B cell (primary cell): ENCODE results near the gene ZNF440. TPM values are rescaled to one million over a fixed set of nuclear protein-coding genes. Genes with fewer than 3 reads are reported as not detected.
"Not testable (repeated sequence)": the region's sequence is repeated elsewhere in the genome, so short reads cannot be mapped to it uniquely, and the experiment has no call there.

Source experiments
- ATAC-seq: fragments of 200-7000 bp; cut with Tn5 transposase; one replicate; pipeline ENCODE4 v1.10.0; 2021; ENCODE audit warnings: low read depth, mild to moderate bottlenecking, moderate number of reproducible peaks, moderate library complexity
- CTCF ChIA-PET: fragments of 350-600 bp; sonication (Branson Sonifier 250); formaldehyde crosslinking; loops from one replicate; lab custom pipeline; 2021; ENCODE audit warnings: antibody characterized with exemption, inconsistent platforms; lab: Charles Lee
- POLR2A ChIA-PET: fragments of 350-600 bp; sonication (Branson Sonifier 250); formaldehyde crosslinking; loops from one replicate; lab custom pipeline; 2021; ENCODE audit warnings: antibody characterized with exemption; lab: Charles Lee
- DNase-seq: peaks from one replicate; pipeline ENCODE4 v3.0.0; 2013
- H2AFZ ChIP-seq: 2 replicates; pipeline ENCODE4 v1.6.1; 2012; ENCODE audit warnings: mild to moderate bottlenecking, low read depth, low read length; ENCODE audit not compliant: insufficient read depth, poor library complexity, severe bottlenecking
- H3K27ac ChIP-seq, 2 donors: 1 replicate in 1 of 2; 2 replicates in 1 of 2; pipeline ENCODE4 v1.5.1; 2012 to 2013; ENCODE audit warnings: low read length in 2 of 2, mild to moderate bottlenecking in 2 of 2, moderate library complexity in 1 of 2
- H3K27me3 ChIP-seq, 4 experiments: fragments of 200-600 bp in 1 of 4; sonication (generic) in 1 of 4; replicated peaks in 1 of 4; 1 replicate in 2 of 4; 2 replicates in 2 of 4; pipeline versions ENCODE4 v1.6.1 to v1.7.0; 2013 to 2016; ENCODE audit warnings: low read length in 3 of 4, mild to moderate bottlenecking in 2 of 4, mixed read lengths in 1 of 4, moderate library complexity in 1 of 4; ENCODE audit not compliant: insufficient read depth in 4 of 4, control insufficient read depth in 3 of 4; ENCODE audit errors: control extremely low read depth in 1 of 4
- H3K36me3 ChIP-seq, 2 experiments: replicated peaks in 1 of 2; 1 replicate in 1 of 2; 2 replicates in 1 of 2; pipeline versions ENCODE4 v1.6.1 to v1.7.1; 2013; ENCODE audit warnings: low read length in 1 of 2; ENCODE audit not compliant: insufficient read depth in 2 of 2, control insufficient read depth in 1 of 2; ENCODE audit errors: control extremely low read depth in 1 of 2, extremely low read depth in 1 of 2
- H3K4me1 ChIP-seq, 2 donors: fragments of 200-600 bp in 1 of 2; sonication (generic) in 1 of 2; 1 replicate in 1 of 2; 2 replicates in 1 of 2; pipeline versions ENCODE4 v1.5.1 to v1.6.1; 2013 to 2017; ENCODE audit warnings: low read length in 2 of 2; ENCODE audit not compliant: control insufficient read depth in 2 of 2, insufficient read depth in 2 of 2
- H3K4me2 ChIP-seq: replicated peaks from 2 replicates; pipeline ENCODE3; 2012; ENCODE audit warnings: mild to moderate bottlenecking, low read depth, low read length; ENCODE audit not compliant: poor library complexity, severe bottlenecking
- H3K4me3 ChIP-seq, 5 experiments: fragments of 200-600 bp in 1 of 5; sonication (generic) in 1 of 5; 1 replicate in 3 of 5; 2 replicates in 2 of 5; pipeline versions ENCODE4 v1.5.1 to v1.7.0; 2011 to 2016; ENCODE audit warnings: low read length in 4 of 5, mild to moderate bottlenecking in 4 of 5, low read depth in 2 of 5, control low read depth in 1 of 5, moderate library complexity in 1 of 5; ENCODE audit not compliant: insufficient read depth in 1 of 5; ENCODE audit errors: control extremely low read depth in 1 of 5, extremely low read depth in 1 of 5
- H3K79me2 ChIP-seq: fragments of 200-600 bp; sonication (generic); one replicate; pipeline ENCODE4 v1.6.0; 2016; ENCODE audit warnings: low read length; ENCODE audit not compliant: control insufficient read depth, insufficient read depth
- H3K9ac ChIP-seq: fragments of 200-600 bp; sonication (generic); 2 replicates; pipeline ENCODE4 v1.6.1; 2017; ENCODE audit warnings: mild to moderate bottlenecking, low read length, moderate library complexity
- H3K9me3 ChIP-seq, 3 donors: one replicate each; pipeline versions ENCODE4 v1.6.1 to v1.7.1; 2013; ENCODE audit warnings: low read length in 2 of 3; ENCODE audit not compliant: control insufficient read depth in 2 of 3, insufficient read depth in 1 of 3; ENCODE audit errors: control extremely low read depth in 1 of 3
- H4K20me1 ChIP-seq: 2 replicates; pipeline ENCODE4 v1.6.0; 2012; ENCODE audit warnings: mild to moderate bottlenecking, low read length; ENCODE audit not compliant: insufficient read depth, control insufficient read depth, poor library complexity, severe bottlenecking
- H3K27ac Mint-ChIP-seq: one replicate; pipeline ENCODE4 v1.8.0; 2021; ENCODE audit warnings: mixed read lengths
- H3K27me3 Mint-ChIP-seq: one replicate; pipeline ENCODE4 v1.8.0; 2021; ENCODE audit warnings: mixed read lengths
- H3K4me1 Mint-ChIP-seq: one replicate; pipeline ENCODE4 v1.8.0; 2021; ENCODE audit warnings: mixed read lengths
- H3K4me3 Mint-ChIP-seq: one replicate; pipeline ENCODE4 v1.8.0; 2021; ENCODE audit warnings: mixed read lengths
- H3K9me3 Mint-ChIP-seq: one replicate; pipeline ENCODE4 v1.8.0; 2022; ENCODE audit warnings: mixed read lengths; ENCODE audit not compliant: insufficient read depth
- CTCF ChIP-seq: fragments of 200-600 bp; IDR thresholded peaks from one replicate; pipeline ENCODE4 v1.8.0; 2022; ENCODE audit warnings: antibody characterized with exemption, mild to moderate bottlenecking
- EZH2 ChIP-seq: IDR thresholded peaks from 2 replicates; pipeline ENCODE4 v1.6.1; 2012; ENCODE audit warnings: borderline replicate concordance, low read depth, mild to moderate bottlenecking, moderate library complexity, low read length; ENCODE audit not compliant: insufficient read depth, poor library complexity, severe bottlenecking
- WGBS: methylation state at CpG from one replicate; pipeline ENCODE4 v1.1.5; 2013; ENCODE audit warnings: missing lambda C conversion rate; ENCODE audit not compliant: insufficient coverage; 5-methylcytosine and 5-hydroxymethylcytosine counted together
- intact Hi-C: fragments of 100-400 bp; cut with micrococcal nuclease; formaldehyde crosslinking; loops from one replicate; pipeline ENCODE4 v1.10.0; 2022
- polyA plus RNA-seq: library from polyadenylated mRNA; depleted of rRNA; stranded (reverse); fragments of >200 nt; gene quantifications from 2 replicates; pipeline ENCODE4 v1.2.3, GENCODE V29; 2012
- total RNA-seq, 2 donors: library from RNA; stranded (reverse); fragments of 120-200 nt in 1 of 2; gene quantifications; 1 replicate in 1 of 2; 2 replicates in 1 of 2; pipeline versions ENCODE4 v1.2.3 to v1.2.4, GENCODE V29; 2013 to 2022

ZNF440 gene
- total and polyA plus RNA-seq, 2 donors (not counting 1 experiment from before 2014, with no cell fraction given), result 3.4 to 22.4 TPM

- H3K36me3 ChIP-seq, result peaks cover 2 to 20% of the 10 kb centered on the region in 2 experiments
- peak within 1 kb of the TSS; percentile 57 to 85 (median 83) for H3K4me3 ChIP-seq
- peak within 1 kb of the TSS; percentile 71 to 72 for H3K27ac ChIP-seq
- peak; percentile 93 for DNase-seq
- no peaks in the 10 kb centered on the region for H3K27me3 ChIP-seq
- H4K20me1 ChIP-seq, result peaks cover 44% of the 10 kb centered on the region
- peak within 1 kb of the TSS; percentile 85 for H3K9ac ChIP-seq
- Mint-ChIP-seq H3K4me3 (peak within 1 kb of the TSS; percentile 90), H3K4me1 (peaks cover 29% of the 10 kb centered on the region), H3K9me3 (no peaks in the 10 kb centered on the region), H3K27me3 (no peaks in the 10 kb centered on the region), H3K27ac (peak within 1 kb of the TSS; percentile 96)
- ChIA-PET POLR2A (interaction anchor here (0.6 to 1.0 kb wide), 4 partner anchors 76 to 1477 kb away, joined by 3 to 4 read pairs (median 4); partner anchors contain the start of gene ZNF763), CTCF (interaction anchor here (0.6 to 1.7 kb wide), 9 partner anchors 15 to 292 kb away, joined by 3 to 6 read pairs (median 3); partner anchors contain the start of genes ZNF20 and ZNF491)
- H3K4me2 ChIP-seq, result peak within 1 kb of the TSS; percentile 84
- intact Hi-C loops, result loop anchor here (1.0 to 2.0 kb wide), 5 partner anchors 35 to 313 kb away; partner anchors contain the start of genes ZNF440, ZNF441, ZNF491 and ZNF700
- peaks cover 20 to 24% of the 10 kb centered on the region in 2 donors for H3K4me1 ChIP-seq
- WGBS, result under 1% methylated on average over 56 of the region's 59 CpGs
- H2AFZ ChIP-seq, result peak within 1 kb of the TSS; percentile 86
- ATAC-seq, result peak; percentile 97
- TF ChIP-seq CTCF (no peak), EZH2 (no peak)
- H3K79me2 ChIP-seq, result peaks cover 42% of the 10 kb centered on the region
- peaks cover 0 to 6% (median 3%) of the 10 kb centered on the region in 3 donors for H3K9me3 ChIP-seq
These were observed 34.8 kb downstream of the ZNF440 start, which contains the start of gene ZNF439 for GRCh38 chr19:11848594-11849469. TSS of gene ZNF439 (plus strand) at chr19:11848726. CDS start at chr19:11848868, 142 bp downstream.

DNA sequence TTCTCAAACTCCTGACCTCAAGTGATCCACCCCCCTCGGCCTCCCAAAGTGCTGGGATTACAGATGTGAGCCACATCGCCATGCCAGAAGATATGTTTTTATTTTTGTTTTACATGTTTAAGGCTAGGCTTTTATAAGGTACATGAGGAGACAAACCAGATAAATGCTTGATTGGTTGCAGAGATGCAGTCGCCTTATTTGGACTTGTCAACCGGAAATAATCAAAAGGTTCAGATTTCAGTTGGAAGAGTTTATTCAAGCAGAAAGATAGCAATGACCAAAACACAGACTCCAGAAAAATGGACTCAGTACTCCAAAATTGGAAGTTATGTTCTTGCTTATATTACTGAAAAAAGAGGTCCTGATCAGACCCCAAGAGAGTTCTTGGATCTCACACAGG is 36.2 kb downstream of the ZNF440 start:
- DNase-seq, CTCF ChIA-PET, POLR2A ChIA-PET: not testable (repeated sequence)

More for the DNA sequence above, 36.2 kb downstream of the ZNF440 start:
- intact Hi-C loops, H3K9me3 Mint-ChIP-seq, H3K4me3 ChIP-seq, H3K27me3 Mint-ChIP-seq, H3K27me3 ChIP-seq, H3K4me2 ChIP-seq, ATAC-seq, H2AFZ ChIP-seq, H3K9ac ChIP-seq, H3K9me3 ChIP-seq, H3K4me3 Mint-ChIP-seq: not testable (repeated sequence)
- peaks cover 3 to 22% of the 10 kb centered on the region in 2 experiments for H3K36me3 ChIP-seq
- peaks cover 55% of the 10 kb centered on the region for H4K20me1 ChIP-seq
- H3K4me1 ChIP-seq, result peaks cover 20 to 24% of the 10 kb centered on the region in 2 donors
- Mint-ChIP-seq H3K27ac (peak overlapping the region; percentile 6), H3K4me1 (peaks cover 34% of the 10 kb centered on the region)
- WGBS, result 79% methylated on average over 2 of the region's 4 CpGs
- peaks cover 56% of the 10 kb centered on the region for H3K79me2 ChIP-seq
- H3K27ac ChIP-seq, result peak overlapping the region in 1 of 2 donors; percentile 71
